Ascending aorta (tissue), 2 donors: Measurements from ENCODE around the gene DGKQ. TPM values are rescaled to one million over a fixed set of nuclear protein-coding genes. Genes with fewer than 3 reads are reported as not detected.
"Not testable (repeated sequence)": the region's sequence is repeated elsewhere in the genome, so short reads cannot be mapped to it uniquely, and the experiment has no call there.

Experiments used
- DNase-seq, 2 donors: peaks; one replicate each; pipeline ENCODE4 v3.0.0-alpha.2; 2019; ENCODE audit warnings: low spot score in 2 of 2
- H3K27ac ChIP-seq, 2 donors: fragments of 200-600 bp; sonication (generic); one replicate each; pipeline ENCODE4 v1.5.1; 2016 to 2017; ENCODE audit warnings: mild to moderate bottlenecking in 1 of 2
- H3K27me3 ChIP-seq: fragments of 200-600 bp; sonication (generic); one replicate; pipeline ENCODE4 v1.5.1; 2017
- H3K36me3 ChIP-seq, 2 donors: fragments of 200-600 bp; sonication (generic); one replicate each; pipeline ENCODE4 v1.5.1; 2016
- H3K4me1 ChIP-seq, 2 donors: fragments of 200-600 bp; sonication (generic); one replicate each; pipeline ENCODE4 v1.5.1; 2016 to 2017; ENCODE audit warnings: mild to moderate bottlenecking in 1 of 2
- H3K4me3 ChIP-seq, 2 donors: fragments of 200-600 bp; sonication (generic); one replicate each; pipeline ENCODE4 v1.5.1; 2016 to 2017; ENCODE audit warnings: mild to moderate bottlenecking in 1 of 2
- H3K9me3 ChIP-seq, 2 donors: fragments of 200-600 bp; sonication (generic); one replicate each; pipeline ENCODE4 v1.5.1; 2016
- CTCF ChIP-seq, 3 experiments: fragments of 200-600 bp in 2 of 3; fragments of 450-650 bp in 1 of 3; sonication (generic) in 2 of 3; IDR thresholded peaks; one replicate each; pipeline ENCODE4 v1.5.1; 2016 to 2019; ENCODE audit warnings: antibody characterized with exemption in 3 of 3, mild to moderate bottlenecking in 1 of 3, moderate library complexity in 1 of 3
- intact Hi-C: fragments of 100-400 bp; cut with DNase I; formaldehyde crosslinking; loops from one replicate; pipeline ENCODE4 v1.15.1; 2023
- total RNA-seq: library from RNA; depleted of rRNA; stranded (reverse); fragments of >200 nt; gene quantifications from one replicate; pipeline ENCODE4 v1.1.0, GENCODE V29; 2016

The DGKQ gene
- total RNA-seq, 1 donor from 2014 or later: 20.1 TPM

GRCh38 chr4:945274-946102 is 27.9 kb downstream of the DGKQ start:
- no peaks in the 10 kb centered on the region for H3K4me1 ChIP-seq
- H3K36me3 ChIP-seq: peaks cover 0 to 5% of the 10 kb centered on the region in 2 donors
- intact Hi-C loops: no loop called here
- no peaks in the 10 kb centered on the region for H3K9me3 ChIP-seq
- no peak overlapping the region for H3K4me3 ChIP-seq
- no peaks in the 10 kb centered on the region for H3K27me3 ChIP-seq
- TF ChIP-seq CTCF (IDR thresholded peaks at IDR 0.05): no peak
- no peak for DNase-seq
- no peak overlapping the region for H3K27ac ChIP-seq

- not testable (repeated sequence) for H3K27ac ChIP-seq, H3K27me3 ChIP-seq, H3K4me1 ChIP-seq, H3K4me3 ChIP-seq, H3K9me3 ChIP-seq, H3K36me3 ChIP-seq
- DNase-seq: peak in 1 of 2 donors; percentile 16
- intact Hi-C loops: loop anchor here (10.0 kb wide), 1 partner anchor 215 kb away; no protein-coding TSS in a partner anchor
Observed at GRCh38 chr4:939508-939907, 33.9 kb downstream of the DGKQ start.

- peak overlapping the region; percentile 88 for H3K27ac ChIP-seq
- H3K4me1 ChIP-seq: peaks cover 11 to 26% of the 10 kb centered on the region in 2 donors
- TF ChIP-seq CTCF (IDR thresholded peaks at IDR 0.05): no peak
- no peak for DNase-seq
- H3K4me3 ChIP-seq: peak overlapping the region; percentile 76 to 82
- H3K9me3 ChIP-seq: no peaks in the 10 kb centered on the region
- intact Hi-C loops: loop anchor here (1.0 to 10.0 kb wide), 6 partner anchors 41 to 415 kb away; partner anchors contain the start of genes ATP5ME, DGKQ, MYL5 and UVSSA
- H3K27me3 ChIP-seq: no peaks in the 10 kb centered on the region
- no peaks in the 10 kb centered on the region for H3K36me3 ChIP-seq
Observed at GRCh38 chr4:932713-933070, 40.7 kb downstream of the DGKQ start.

DNA sequence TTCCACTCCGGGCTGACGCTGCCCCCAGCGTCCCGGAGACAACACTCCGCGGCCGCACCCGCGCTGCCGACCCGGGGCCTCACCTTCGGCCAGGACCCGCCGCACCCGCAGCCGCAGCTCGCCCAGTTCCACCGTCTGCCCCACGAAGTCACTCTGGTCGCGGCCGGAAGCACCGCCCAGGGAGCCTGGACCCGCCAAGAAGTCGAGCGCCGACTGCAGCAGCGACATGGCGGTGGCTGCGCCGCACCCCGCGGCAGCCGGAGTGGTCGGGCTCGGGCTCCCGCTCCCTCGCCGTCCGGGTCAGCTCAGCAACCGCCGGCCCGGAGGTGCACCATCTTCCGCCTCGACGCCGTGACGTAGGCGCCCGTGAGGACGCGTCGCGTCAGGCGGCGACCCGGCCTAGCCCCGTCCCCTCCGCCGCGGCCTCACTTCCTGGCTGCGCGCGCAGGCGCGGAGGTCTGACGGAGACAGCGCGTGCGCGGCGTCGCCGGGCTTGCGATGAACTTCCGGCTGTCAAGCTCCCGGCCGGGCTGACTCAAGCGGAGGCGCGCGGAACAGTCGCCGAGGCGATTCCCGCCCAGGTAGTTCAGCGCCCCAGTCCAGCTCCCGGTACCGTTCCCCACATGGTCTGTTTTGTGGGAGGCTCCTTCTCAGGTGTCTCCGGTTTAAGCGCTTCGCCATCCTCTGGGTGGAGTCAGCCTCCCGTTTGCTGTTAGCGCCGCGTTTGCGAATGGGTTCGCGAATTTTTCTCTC is 41.2 kb downstream of the DGKQ start, which contains the start of the genes GAK and TMEM175:
GAK (minus strand) TSS at position 357 of the 753 bp plus-strand sequence; CDS start at position 228, 129 bp downstream.
TMEM175 (plus strand) TSS at position 501 of the 753 bp plus-strand sequence. CDS start 15,280 bp downstream, outside the sequence.
- Histone ChIP-seq H3K4me1 (peaks cover 11 to 26% of the 10 kb centered on the region in 2 donors), H3K9me3 (no peaks in the 10 kb centered on the region), H3K27ac (peak within 1 kb of the TSS; percentile 88), H3K36me3 (no peaks in the 10 kb centered on the region), H3K27me3 (no peaks in the 10 kb centered on the region), H3K4me3 (peak within 1 kb of the TSS; percentile 76 to 82)
- intact Hi-C loops: loop anchor here (1.0 to 10.0 kb wide), 6 partner anchors 41 to 415 kb away; partner anchors contain the start of genes ATP5ME, DGKQ, MYL5 and UVSSA
- DNase-seq: peak; percentile 80 to 98
- peak in 1 of 3 experiments; percentile 2 for TF ChIP-seq CTCF (IDR thresholded peaks at IDR 0.05)

GRCh38 chr4:931194-931959 is 42.0 kb downstream of the DGKQ start:
- intact Hi-C loops: loop anchor here (5.0 to 10.0 kb wide), 3 partner anchors 223 to 416 kb away; partner anchors contain the start of gene UVSSA
- H3K27ac ChIP-seq: peak overlapping the region; percentile 88
- H3K4me3 ChIP-seq: peak overlapping the region; percentile 76 to 82
- H3K27me3 ChIP-seq: no peaks in the 10 kb centered on the region
- TF ChIP-seq CTCF (IDR thresholded peaks at IDR 0.05): no peak
- DNase-seq: peak in 1 of 2 donors; percentile 63
- H3K9me3 ChIP-seq: no peaks in the 10 kb centered on the region
- peaks cover 11 to 26% of the 10 kb centered on the region in 2 donors for H3K4me1 ChIP-seq
- H3K36me3 ChIP-seq: no peaks in the 10 kb centered on the region
